ENCODE results near the gene OVOL2.

GRCh38 chr20:18009116-18009515, 48.6 kb downstream of the OVOL2 start:
- TF ChIP-seq CTCF (conservative IDR thresholded peaks at IDR 0.05) = no peak
- TF ChIP-seq EZH2 (IDR thresholded peaks at IDR 0.05; ENCODE audit: low read depth) = no peak
